ENCODE measurements around the gene SERGEF.

The SERGEF gene

DNA sequence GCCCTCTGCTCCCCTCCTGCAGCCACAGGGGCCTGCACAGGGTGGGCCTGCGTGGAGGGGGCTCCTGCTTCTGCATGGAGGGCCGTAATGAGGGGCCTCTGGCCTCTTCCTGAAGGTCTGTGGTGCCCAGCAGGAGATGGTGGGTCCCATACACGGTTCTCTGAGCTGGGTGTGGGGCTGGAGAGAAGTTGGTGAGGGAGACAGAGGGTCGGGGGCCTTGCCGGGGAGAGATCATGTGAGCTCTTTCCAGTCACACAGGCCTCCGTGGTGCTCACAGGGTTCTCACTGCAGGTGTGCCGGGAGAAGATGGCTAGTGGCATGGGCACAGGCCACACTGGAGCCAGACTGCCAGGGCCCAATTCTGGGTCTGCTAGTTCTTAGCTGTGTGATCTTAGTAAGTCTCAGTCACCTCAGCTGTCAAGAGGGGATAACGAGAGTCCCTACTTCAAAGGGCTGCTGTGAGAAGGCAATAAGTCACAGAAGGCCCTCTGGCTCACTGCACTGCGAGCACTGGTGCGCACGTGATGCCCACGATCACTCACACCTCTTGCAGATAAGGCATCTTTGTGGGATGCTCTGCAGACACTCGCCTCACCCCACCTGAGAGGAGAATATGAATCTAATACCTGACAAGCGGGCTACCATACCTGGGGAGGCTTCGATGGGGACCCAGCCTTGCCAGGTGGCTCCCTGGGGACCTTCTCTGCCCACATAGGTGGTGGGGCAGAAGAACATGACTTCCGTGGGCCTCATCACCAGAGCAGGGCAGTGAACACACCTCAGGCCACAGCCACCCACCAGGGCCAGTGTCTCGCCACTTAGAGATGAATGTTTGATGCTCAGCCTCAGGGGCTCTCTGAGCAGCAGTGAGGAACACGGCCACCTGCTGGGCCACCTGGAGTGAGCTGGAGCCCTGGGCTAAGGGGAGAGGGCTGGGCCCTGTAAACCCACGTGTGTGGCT is 263.8 kb downstream of the SERGEF start:
- no peak for TF ChIP-seq GATA3 (IDR thresholded peaks at IDR 0.05; ENCODE audit: low read depth, low read length)
- no peak for TF ChIP-seq GATA2 (IDR thresholded peaks at IDR 0.05; ENCODE audit: low read depth, low read length)

DNA sequence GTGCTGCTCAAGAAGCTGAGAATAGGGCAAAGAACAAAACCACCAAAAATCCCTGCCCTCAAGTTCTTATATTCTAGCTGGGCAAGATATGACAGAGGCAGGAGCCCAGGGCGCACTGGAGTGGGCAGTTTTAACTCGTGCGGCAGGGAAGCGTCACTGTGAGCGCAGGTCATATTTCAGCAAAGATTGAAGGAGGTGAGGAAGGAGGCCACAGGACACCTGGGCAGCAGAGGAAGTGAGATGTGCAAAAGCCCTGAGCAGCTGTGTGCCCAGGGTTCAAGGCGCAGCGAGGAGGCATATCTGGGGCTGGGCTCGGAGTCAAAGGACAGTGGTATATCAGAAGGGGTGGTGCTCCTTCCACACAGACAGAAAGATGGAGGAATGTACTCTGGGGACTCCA is 264.8 kb downstream of the SERGEF start:
- TF ChIP-seq GATA2 (IDR thresholded peaks at IDR 0.05; ENCODE audit: low read depth, low read length) = no peak
- no peak for TF ChIP-seq GATA3 (IDR thresholded peaks at IDR 0.05; ENCODE audit: low read depth, low read length)

DNA sequence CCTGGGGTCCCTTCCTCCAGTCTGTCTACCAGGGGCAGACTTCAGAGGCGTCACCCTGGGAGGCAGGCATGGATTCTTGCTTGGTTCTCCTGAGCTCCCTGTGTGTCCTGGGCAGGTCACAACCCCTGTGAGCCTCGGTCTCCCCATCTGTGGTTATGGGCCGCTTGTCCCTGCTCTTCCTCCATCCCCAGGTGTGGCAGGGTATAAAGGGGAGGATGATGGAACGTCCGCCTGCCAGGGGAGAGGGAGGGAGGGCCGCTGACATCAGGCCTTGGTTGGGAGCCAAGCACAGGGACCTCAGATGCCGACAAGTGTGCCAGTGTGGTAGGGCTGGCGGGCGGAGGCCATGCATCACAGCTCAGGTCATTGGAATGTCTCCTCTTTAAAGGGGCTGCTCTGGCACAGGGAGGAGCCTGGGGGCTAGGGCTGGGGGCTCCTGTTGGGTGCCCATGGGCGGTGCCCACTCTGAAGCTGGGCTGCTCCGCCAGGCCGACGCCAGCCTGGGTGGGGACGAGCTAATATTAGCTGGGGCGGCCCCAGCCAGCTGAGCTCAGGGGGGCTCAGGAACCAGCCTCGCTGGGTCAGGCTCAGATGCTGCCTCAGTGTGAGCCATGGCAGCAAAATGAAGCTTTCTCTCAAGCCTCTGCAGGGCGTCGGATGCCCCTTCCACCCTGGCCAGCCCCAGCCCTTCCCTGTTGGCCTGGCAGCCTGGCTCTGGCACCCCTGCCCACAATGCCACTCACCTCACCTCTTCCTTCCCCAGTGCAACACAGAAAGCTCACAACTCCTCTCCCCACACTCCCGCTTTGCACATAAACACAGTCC is 265.5 kb downstream of the SERGEF start:
- TF ChIP-seq GATA3 (IDR thresholded peaks at IDR 0.05; ENCODE audit: low read depth, low read length) (no peak), GATA2 (IDR thresholded peaks at IDR 0.05; ENCODE audit: low read depth, low read length) (no peak)

DNA sequence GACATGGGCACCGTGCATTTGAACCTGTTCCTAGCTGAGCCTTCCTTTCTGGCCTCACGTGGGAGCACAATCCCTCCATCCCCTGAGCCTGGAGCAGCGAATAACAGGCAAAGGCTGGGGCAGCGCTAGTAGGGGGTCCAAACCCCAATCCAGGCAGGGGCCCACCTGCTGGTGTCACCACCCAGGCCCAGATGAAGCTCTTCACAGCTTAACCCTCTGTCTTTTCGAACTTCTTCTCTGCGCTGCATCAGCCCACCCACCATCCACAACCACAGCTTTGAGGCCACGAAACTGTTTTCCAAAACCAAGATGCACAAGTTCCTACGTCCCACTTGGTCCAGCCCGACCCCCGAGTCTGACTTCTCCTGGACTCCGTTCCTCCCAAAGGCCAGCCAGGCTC is 266.8 kb downstream of the SERGEF start:
- TF ChIP-seq GATA2 (IDR thresholded peaks at IDR 0.05; ENCODE audit: low read depth, low read length) (no peak), GATA3 (IDR thresholded peaks at IDR 0.05; ENCODE audit: low read depth, low read length) (no peak)

DNA sequence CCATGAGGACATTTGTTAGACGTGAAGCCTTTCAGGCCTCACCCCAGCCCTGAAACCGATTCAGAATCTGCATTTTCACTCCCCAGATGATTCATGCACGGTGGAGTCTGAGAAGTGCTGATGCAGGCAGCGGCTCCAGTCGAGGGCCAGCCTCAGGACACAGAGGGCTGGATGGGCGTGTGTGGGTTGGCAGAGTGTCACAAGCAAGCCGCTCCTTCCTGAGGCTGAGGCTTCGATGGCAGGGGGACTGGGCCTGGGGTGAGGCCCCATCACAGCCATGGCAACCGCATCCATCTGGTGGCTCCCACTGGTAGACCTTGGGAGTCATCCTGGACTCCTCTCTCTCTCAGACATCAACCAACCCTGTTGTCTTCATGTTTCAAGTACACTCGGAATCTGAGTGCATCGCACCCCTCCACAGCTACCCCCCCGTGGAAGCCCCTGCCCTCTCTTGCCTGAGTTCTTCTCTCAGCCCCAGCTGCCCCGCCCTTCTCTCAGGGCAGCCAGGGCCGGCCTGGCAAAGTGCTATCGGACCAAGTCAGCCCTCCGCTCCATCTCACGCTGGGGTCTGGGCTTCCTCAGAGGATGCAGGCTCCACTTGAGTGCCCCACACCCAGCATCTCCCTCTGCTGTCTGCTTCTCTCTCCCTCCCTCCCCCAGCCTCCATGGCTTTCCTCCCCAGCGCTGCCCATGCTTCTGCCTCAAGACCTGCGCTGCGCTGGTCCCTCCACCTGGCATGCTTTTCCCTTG is 267.6 kb downstream of the SERGEF start:
- TF ChIP-seq GATA2 (IDR thresholded peaks at IDR 0.05; ENCODE audit: low read depth, low read length) = no peak
- TF ChIP-seq GATA3 (IDR thresholded peaks at IDR 0.05; ENCODE audit: low read depth, low read length) = no peak

DNA sequence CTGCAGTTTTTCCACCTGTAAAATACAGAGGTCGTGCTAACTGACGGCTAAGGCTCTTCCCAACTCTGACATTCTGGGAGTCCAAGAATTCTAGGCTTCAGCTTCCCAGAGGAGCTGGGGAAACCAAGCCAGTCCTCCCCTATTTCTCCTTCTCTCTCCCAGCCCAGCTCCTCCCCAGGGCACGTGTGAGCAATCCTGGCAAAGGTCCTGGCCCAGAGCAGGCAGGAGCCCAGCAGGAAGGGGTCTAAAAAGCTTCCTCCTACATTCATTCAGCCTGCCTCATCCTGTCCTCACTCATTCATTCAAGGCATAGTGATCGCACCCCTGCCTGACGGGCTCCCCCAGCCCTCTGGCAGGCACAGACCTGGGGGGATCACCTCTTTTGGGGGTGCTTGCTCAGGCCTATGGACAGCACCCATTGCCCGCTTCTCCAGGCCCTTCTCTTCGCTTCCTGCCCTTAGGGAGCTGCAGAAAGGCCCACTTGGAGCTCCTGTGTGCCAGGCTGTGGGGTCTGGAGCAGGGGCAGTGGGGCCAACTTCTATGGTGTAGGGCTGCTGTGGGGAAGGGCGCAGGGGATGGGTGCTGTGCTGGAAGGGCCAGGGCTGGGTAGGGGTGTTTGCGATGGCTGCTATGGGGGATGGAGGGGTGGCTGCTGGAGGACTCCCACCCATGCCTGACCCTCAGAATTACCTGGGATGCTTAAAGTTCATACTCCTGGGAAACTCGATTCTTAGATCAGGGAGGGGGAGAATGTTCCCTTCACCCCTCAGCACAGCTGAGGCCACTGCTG is 268.5 kb downstream of the SERGEF start:
- TF ChIP-seq GATA3 (IDR thresholded peaks at IDR 0.05; ENCODE audit: low read depth, low read length) (no peak), GATA2 (IDR thresholded peaks at IDR 0.05; ENCODE audit: low read depth, low read length) (no peak)

DNA sequence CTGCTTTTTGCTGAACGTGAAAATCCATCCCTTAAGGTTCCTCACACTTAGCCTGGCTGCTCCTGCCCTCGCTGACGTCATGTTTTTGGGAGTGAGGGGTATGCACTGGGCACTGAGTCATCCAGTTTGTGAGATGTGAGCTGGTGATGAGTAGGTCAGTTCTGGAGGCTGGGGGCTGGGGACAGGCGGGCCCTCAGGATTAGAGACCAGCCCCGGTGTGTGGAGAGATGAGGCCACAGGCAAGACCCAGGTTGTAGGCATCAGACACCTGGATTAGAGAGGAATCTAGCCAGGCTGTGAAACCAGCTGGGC is 269.1 kb downstream of the SERGEF start:
- TF ChIP-seq GATA2 (IDR thresholded peaks at IDR 0.05; ENCODE audit: low read depth, low read length) (no peak), GATA3 (IDR thresholded peaks at IDR 0.05; ENCODE audit: low read depth, low read length) (no peak)

DNA sequence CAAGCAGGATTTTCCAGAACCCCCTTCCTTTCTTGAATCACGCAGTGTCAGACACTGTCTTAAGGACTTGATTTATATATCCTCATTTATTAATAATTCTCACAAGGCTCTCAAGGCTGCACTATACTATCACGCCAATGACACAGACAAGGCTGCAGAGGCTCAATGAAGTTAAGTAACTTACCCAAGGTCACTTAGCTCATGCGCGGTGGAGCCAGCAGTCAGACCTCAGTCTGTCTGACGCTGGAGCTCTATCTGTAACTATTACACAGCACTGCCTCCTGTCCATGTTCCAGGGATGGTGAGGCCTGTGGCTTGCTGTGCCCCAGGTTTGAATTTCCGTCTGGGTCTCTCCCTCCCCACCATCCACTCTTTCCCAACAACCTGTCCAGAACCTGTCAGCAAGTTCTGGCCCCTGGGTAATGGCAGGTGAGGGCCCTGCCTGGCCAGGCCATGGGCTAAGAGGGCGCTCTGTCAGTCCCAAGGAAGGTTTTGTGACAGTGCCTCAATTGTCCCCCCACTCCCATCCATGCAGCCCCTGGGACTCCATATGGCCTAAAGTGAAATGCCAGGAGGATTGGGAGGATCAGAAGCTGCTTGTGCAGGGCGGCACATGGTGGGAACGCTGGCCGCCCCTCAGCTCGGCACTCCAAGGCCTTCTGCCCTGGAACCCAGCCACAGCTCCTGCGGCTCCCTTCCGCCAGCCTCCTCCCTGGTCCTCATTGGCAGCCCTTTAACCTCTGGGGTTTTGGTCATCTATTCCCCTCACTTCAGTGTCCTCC is 269.6 kb downstream of the SERGEF start:
- no peak for TF ChIP-seq GATA3 (IDR thresholded peaks at IDR 0.05; ENCODE audit: low read depth, low read length)

DNA sequence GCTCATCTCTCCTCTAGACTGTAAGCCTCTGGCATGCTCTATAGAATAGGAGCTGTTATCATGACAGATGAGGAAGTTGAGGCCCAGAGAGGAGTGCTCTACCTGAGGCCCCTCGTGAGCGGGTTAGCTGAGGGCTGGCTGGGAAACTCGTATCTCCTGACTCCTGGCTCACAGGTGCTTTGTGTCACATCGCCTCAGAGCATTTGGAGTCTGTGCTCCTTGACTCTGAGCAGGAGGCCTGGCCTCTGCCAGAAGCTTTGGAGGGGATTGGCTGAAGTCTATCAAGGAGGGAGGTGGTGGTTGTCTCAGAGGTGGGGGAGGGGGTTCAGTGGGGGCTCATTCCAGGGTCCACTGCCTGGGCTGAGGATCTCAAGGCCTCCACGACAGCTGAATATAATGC is 270.8 kb downstream of the SERGEF start:
- TF ChIP-seq GATA2 (IDR thresholded peaks at IDR 0.05; ENCODE audit: low read depth, low read length) (no peak), GATA3 (IDR thresholded peaks at IDR 0.05; ENCODE audit: low read depth, low read length) (no peak)

DNA sequence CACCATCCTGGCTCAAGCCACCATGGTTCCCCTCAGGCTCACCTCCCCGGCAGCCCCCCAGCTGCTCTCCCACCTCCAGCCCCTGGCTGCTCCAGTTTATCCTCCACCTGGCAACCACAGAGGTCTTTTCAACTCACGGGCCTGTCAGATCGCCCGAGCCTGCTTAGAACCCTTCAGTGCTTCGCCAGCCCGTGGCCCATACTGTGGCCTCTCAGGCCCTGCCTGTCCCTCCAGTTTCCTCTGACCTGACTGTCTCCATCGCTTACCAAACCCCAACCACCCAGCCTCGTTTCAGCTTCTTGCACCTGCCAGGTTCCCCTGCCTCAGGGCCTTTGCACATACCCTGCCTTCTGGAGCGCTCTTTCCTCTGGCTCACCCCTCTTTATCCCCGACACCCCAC is 271.4 kb downstream of the SERGEF start:
- no peak for TF ChIP-seq GATA2 (IDR thresholded peaks at IDR 0.05; ENCODE audit: low read depth, low read length)
- no peak for TF ChIP-seq GATA3 (IDR thresholded peaks at IDR 0.05; ENCODE audit: low read depth, low read length)

DNA sequence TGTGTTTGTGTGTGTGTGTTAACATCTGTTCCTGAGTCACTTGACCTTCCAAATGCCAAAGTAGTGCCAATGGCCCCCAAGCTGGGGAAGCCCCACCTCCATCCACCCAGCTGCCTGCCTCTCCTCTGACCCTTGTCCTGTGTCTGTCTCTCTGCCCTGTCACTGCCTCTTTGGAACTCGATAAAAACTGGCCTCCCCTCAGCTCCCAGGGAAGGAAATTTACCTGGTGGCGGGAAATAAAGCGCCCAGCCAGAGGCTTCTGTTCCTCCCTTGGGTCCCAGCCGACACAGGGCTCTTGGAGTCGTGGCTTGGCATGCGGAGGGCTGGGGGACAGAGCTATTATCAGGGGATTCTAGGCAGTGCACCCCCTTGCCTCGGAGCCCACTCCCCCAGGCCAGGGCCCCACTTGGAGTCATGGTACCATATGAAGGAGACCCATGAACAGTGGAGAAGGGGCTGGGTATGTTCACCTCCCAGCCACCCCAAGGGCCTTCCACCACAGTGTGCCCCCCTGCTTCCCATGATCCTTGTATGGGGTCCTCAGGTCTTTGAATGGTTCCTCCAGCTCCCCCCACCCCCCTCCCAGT is 272.1 kb downstream of the SERGEF start:
- TF ChIP-seq GATA2 (IDR thresholded peaks at IDR 0.05; ENCODE audit: low read depth, low read length) = no peak
- no peak for TF ChIP-seq GATA3 (IDR thresholded peaks at IDR 0.05; ENCODE audit: low read depth, low read length)

DNA sequence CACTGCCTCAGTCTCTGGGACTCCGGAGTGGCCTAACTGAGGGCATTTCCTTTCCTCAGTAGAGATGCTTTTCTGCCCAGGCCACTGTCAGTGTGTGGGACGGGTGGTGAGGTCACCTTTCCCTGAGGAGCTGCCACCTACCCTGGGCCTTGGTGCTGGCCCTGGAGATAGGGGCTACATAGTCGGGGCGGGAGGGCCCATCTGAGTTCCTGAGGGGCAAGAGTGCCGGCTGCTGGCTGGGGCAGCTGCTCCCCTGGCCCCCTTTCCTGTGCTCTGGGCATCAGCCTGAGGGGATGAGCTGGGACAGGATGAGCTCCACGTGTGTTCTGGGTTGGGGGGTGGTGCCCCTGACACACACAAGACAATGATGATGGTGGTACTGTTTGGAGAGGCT is 272.9 kb downstream of the SERGEF start:
- no peak for TF ChIP-seq GATA2 (IDR thresholded peaks at IDR 0.05; ENCODE audit: low read depth, low read length)

Measured in SH-SY5Y (cell line).